Pancreas (tissue), 10 donors: ENCODE data around the gene TRAF3. TPM values are rescaled to one million over a fixed set of nuclear protein-coding genes. Genes with fewer than 3 reads are reported as not detected.

Source experiments
- ATAC-seq, 4 donors: fragments of 200-7000 bp; cut with Tn5 transposase; one replicate each; pipeline versions ENCODE4 v1.8.0 to v1.9.1; 2020; ENCODE audit warnings: mild to moderate bottlenecking in 4 of 4, moderate library complexity in 4 of 4
- DNase-seq, 6 donors: peaks; one replicate each; pipeline ENCODE4 v3.0.0-alpha.2; 2020
- FAIRE-seq: peaks from 2 replicates; lab custom pipeline; 2012; peaks lifted over from hg19 to GRCh38; lab: Jason Lieb, UNC
- H3K27ac ChIP-seq, 4 donors: fragments of 200-600 bp; sonication (generic); 1 replicate in 3 of 4; 2 replicates in 1 of 4; pipeline versions ENCODE4 v1.5.0 to v1.8.0; 2020
- H3K27me3 ChIP-seq, 4 donors: fragments of 200-600 bp; one replicate each; pipeline ENCODE4 v1.8.0; 2021
- H3K36me3 ChIP-seq, 3 donors: fragments of 200-600 bp; sonication (generic) in 1 of 3; one replicate each; pipeline versions ENCODE4 v1.5.0 to v1.8.0; 2020 to 2021
- H3K4me1 ChIP-seq, 3 donors: fragments of 200-600 bp; one replicate each; pipeline ENCODE4 v1.8.0; 2021
- H3K4me3 ChIP-seq, 4 donors: fragments of 200-600 bp; sonication (generic) in 2 of 4; one replicate each; pipeline versions ENCODE4 v1.5.0 to v1.8.0; 2020 to 2021
- H3K9me3 ChIP-seq, 4 donors: fragments of 200-600 bp; one replicate each; pipeline ENCODE4 v1.8.0; 2021
- WGBS, 2 donors: extraction: QIAGEN DNeasy Blood & Tissue Kit; methylation state at CpG; one replicate each; pipeline ENCODE4 v1.1.7; 2013; 5-methylcytosine and 5-hydroxymethylcytosine counted together
- intact Hi-C, 3 donors: fragments of 100-400 bp; cut with DNase I; formaldehyde crosslinking; loops; one replicate each; pipeline versions ENCODE4 v1.11.1 to v1.14.2; 2022
- polyA plus RNA-seq, 2 donors: library from polyadenylated mRNA; stranded (reverse); fragments of 200-250 nt; gene quantifications; one replicate each; pipeline ENCODE4 v1.2.3, GENCODE V29; 2013
- total RNA-seq, 6 donors: library from RNA; stranded (reverse); fragmentation: NEBNext Ultra II Directional in 4 of 6; extraction: Animal tissue kit (Norgen Biotek cat#: 25700) in 4 of 6; gene quantifications; one replicate each; pipeline versions ENCODE4 v1.2.1 to v1.2.4, GENCODE V29; 2021 to 2023
- TF ChIP-seq, protein P1 (sequence below), 4 donors: fragments of 200-600 bp; sonication (generic) in 3 of 4; IDR thresholded peaks; one replicate each; pipeline versions ENCODE4 v1.5.0 to v1.8.0; 2021; ENCODE audit warnings: antibody characterized with exemption in 4 of 4
- donor health status: healthy with polysubstance abuse.
- donor health status: DM: no; HTN: no; CAD: no; lungs with moderate emphysema.
- donor health status: DM: no; HTN: no; CAD: no.
- donor health status: control.
- donor health status: control.
- donor health status: Bipolar disorder and iron deficiency.
- donor health status: DM: yes; HTN: yes; CAD: no.
- donor health status: DM: no; HTN: no; CAD: no.
- donor health status: DM: no; HTN: no; CAD: no.
- donor health status: DM: yes; HTN: yes; CAD: no.

Gene TRAF3
- total and polyA plus RNA-seq, 8 donors, result 3.6 to 14.7 (median 6.1) TPM

DNA sequence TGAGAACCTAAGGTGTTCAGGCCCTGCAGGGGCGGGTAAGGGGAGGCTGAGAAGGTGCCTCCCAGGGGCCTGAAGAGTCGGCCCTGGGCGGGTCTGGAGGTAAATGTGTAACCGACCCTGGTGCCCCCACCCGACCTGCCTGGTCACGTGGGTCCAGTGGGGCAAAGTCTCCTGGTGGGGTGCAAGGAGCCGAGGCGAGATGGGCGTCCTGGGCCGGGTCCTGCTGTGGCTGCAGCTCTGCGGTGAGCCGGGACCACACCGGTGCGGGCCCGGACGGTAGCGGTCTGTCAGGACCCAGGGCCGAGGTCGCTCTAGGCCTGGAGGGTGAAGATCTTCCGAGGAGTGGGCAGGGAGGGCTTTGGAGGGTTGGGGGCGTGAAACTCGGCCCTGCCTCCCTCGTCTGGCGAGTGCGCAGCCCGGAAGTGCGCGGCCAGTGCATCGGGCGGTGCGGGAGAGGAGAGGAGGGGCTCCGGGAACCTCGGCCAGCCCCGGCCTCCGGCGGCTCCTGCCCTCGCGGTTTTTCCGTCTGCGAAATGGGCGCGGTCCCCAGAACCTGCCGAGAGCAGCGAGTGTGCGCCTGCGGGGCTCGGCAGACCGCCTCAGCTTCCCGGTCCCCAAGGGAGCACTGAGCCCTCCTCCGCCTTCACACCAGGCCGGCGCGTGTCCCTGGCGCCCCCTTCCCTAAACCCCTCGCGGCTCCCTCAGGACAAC, 145.4 kb downstream of the TRAF3 start, which contains the start of gene AMN:
AMN (plus strand) TSS at position 174 of the 711 bp plus-strand sequence; CDS start at position 200, 26 bp downstream.
- H3K4me3 ChIP-seq, result peak within 1 kb of the TSS in 1 of 4 donors; percentile 41
- ATAC-seq (peak; percentile 32 to 61 (median 52)), DNase-seq (peak in 1 of 6 donors; percentile 69), FAIRE-seq (no peak)
- peaks cover 0 to 7% (median 0%) of the 10 kb centered on the region in 4 donors for H3K27me3 ChIP-seq
- H3K4me1 ChIP-seq, result peaks cover 0 to 6% (median 0%) of the 10 kb centered on the region in 3 donors
- intact Hi-C loops, result loop anchor here in 1 of 3 donors (10.0 kb wide), 1 partner anchor 158 kb away; no protein-coding TSS in a partner anchor
- TF ChIP-seq, protein P1, sequence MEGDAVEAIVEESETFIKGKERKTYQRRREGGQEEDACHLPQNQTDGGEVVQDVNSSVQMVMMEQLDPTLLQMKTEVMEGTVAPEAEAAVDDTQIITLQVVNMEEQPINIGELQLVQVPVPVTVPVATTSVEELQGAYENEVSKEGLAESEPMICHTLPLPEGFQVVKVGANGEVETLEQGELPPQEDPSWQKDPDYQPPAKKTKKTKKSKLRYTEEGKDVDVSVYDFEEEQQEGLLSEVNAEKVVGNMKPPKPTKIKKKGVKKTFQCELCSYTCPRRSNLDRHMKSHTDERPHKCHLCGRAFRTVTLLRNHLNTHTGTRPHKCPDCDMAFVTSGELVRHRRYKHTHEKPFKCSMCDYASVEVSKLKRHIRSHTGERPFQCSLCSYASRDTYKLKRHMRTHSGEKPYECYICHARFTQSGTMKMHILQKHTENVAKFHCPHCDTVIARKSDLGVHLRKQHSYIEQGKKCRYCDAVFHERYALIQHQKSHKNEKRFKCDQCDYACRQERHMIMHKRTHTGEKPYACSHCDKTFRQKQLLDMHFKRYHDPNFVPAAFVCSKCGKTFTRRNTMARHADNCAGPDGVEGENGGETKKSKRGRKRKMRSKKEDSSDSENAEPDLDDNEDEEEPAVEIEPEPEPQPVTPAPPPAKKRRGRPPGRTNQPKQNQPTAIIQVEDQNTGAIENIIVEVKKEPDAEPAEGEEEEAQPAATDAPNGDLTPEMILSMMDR (IDR thresholded peaks at IDR 0.05), result no peak
- no peaks in the 10 kb centered on the region for H3K36me3 ChIP-seq
- no peak within 1 kb of the TSS for H3K27ac ChIP-seq
- no peaks in the 10 kb centered on the region for H3K9me3 ChIP-seq
- 5 to 7% methylated on average over 38 to 56 of the region's 56 CpGs for WGBS, 2 donors

DNA sequence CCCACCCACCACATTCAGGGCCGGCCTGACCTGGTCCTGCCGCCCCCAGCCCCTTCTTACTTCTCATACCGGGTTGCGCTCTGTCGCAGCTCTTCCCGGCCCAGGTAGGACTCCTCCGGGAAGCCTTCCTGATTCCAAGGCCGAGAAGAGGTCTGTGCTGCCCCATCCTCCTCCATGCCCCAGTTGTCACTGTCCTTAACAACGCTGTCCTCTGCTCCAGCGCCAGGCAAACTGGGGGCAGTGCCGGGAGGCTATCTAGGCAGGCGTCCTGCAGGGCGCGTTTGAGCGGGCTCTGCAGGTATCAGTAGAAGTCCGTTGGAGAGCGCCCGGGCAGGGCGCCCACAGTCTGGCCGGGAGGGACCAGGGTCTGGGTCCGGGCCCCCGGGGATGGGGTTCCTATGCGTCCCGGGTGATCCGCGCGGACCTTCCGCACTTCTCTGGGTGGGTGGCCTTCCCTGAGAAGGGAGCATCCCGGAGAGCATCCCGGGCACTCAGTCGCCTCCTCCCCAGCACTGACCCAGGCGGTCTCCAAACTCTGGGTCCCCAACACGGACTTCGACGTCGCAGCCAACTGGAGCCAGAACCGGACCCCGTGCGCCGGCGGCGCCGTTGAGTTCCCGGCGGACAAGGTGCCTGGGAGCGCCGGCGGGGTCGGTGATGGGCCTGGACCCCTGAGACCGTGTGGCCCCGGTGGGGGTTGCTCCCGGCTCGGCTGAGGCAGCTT, 146.1 kb downstream of the TRAF3 start:
- 8 to 11% methylated on average over 51 to 53 of the region's 53 CpGs for WGBS, 2 donors

DNA sequence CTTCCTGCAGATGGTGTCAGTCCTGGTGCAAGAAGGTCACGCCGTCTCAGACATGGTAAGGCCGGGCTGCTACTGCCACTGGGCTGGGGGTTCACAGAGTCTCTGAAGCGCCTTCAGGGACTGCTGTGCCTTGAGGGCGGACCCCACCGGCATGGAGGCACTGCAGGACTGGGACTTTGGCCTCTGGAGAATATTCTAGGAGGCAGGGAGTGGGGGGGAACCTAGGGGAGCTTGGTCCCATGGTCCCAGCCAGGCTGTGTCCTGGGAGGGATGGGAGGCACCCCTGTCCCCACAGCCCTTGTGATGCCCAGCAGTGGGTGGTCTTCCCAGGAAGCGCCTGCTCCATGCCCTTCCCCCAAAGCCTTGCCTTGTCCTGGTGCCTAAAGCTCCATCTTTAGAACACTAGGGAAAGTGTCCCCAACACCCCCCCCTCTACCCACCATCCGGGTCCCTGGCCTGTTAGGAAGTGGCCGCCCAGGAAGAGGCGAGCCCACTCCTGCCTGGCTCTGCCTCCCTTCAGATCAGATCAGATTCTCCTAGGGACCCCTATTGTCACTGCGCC, 146.8 kb downstream of the TRAF3 start:
- no peak for ATAC-seq
- Histone ChIP-seq H3K9me3 (no peaks in the 10 kb centered on the region), H3K27ac (no peak overlapping the region), H3K4me1 (peaks cover 0 to 10% (median 0%) of the 10 kb centered on the region in 3 donors), H3K27me3 (peaks cover 0 to 7% (median 0%) of the 10 kb centered on the region in 4 donors), H3K36me3 (no peaks in the 10 kb centered on the region), H3K4me3 (no peak overlapping the region)
- intact Hi-C loops, result loop anchor here in 1 of 3 donors (10.0 kb wide), 1 partner anchor 159 kb away; no protein-coding TSS in a partner anchor
- FAIRE-seq, result no peak
- no peak for DNase-seq
- TF ChIP-seq, protein P1 (IDR thresholded peaks at IDR 0.05), result no peak
- WGBS, 2 donors, result 45 to 59% methylated on average over 9 to 11 of the region's 11 CpGs

More for the DNA sequence above, 146.1 kb downstream of the TRAF3 start:
- Histone ChIP-seq H3K4me1 (peaks cover 0 to 6% (median 0%) of the 10 kb centered on the region in 3 donors), H3K4me3 (peak overlapping the region in 1 of 4 donors; percentile 41), H3K27ac (no peak overlapping the region), H3K27me3 (peaks cover 0 to 7% (median 0%) of the 10 kb centered on the region in 4 donors), H3K9me3 (no peaks in the 10 kb centered on the region), H3K36me3 (no peaks in the 10 kb centered on the region)
- DNase-seq (peak in 1 of 6 donors; percentile 72), FAIRE-seq (no peak), ATAC-seq (peak in 1 of 4 donors; percentile 21)
- TF ChIP-seq, protein P1 (IDR thresholded peaks at IDR 0.05), result no peak
- intact Hi-C loops, result loop anchor here in 1 of 3 donors (10.0 kb wide), 1 partner anchor 159 kb away; no protein-coding TSS in a partner anchor

DNA sequence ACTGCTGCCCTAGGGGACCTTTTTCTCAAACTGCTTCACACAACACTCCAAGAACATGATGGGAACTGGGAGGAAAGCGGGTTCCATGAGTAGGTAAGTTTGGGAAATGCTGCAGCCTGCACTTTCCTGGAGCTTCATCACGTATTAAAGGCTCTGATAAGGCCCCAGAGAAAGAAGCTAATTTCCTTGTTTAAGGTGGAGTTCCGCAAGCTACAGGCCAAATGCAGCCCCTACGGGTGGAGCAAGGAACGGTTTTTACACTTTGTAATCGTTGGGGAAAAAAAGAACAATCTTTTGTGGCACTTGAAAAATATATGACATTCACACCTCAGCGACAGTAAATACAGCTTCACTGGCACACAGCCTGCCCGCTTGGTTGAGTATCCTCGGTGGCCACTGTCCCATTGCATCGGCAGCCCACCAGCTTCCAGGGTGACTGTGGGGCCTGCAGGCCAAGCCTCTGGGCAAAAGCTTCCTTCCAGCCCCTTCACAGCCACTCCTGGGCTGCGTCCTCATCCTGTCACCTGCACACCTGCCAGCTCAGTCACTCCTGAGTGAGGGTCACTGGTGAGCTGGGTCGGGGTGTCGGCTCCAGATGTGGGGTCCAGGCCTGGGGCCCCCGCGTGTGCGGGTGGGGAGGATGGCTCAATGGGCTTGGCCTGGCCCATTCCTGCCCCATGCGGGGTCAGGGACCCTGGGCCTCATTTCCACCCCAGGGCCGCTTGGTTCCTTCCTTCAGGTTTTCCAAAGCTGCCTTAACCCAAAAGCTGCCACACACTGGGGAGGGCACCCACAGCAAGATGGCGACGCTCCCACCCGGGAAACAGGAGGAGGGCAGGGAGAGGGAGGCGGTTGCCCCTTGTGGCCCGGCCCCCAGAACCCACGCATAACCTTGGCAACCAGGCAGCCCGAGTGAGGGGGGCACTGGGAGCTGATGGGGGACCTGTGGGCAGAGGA, 147.7 kb downstream of the TRAF3 start:
- peaks cover 0 to 19% (median 7%) of the 10 kb centered on the region in 3 donors for H3K4me1 ChIP-seq
- H3K9me3 ChIP-seq, result no peaks in the 10 kb centered on the region
- H3K27me3 ChIP-seq, result peaks cover 0 to 7% (median 2%) of the 10 kb centered on the region in 4 donors
- WGBS, 2 donors, result 78 to 87% methylated on average over 24 to 25 of the region's 25 CpGs
- no peaks in the 10 kb centered on the region for H3K36me3 ChIP-seq
- TF ChIP-seq, protein P1 (IDR thresholded peaks at IDR 0.05), result no peak
- DNase-seq (no peak), FAIRE-seq (no peak), ATAC-seq (no peak)
- no peak overlapping the region for H3K4me3 ChIP-seq
- H3K27ac ChIP-seq, result no peak overlapping the region
- intact Hi-C loops, result loop anchor here in 1 of 3 donors (10.0 kb wide), 1 partner anchor 160 kb away; no protein-coding TSS in a partner anchor
